ENCODE measurements around the gene PABPC1L.
A peak's percentile ranks its signal among the peaks of the same experiment; 100 is the strongest.
"Not testable (repeated sequence)": the region's sequence is repeated elsewhere in the genome, so short reads cannot be mapped to it uniquely, and the experiment has no call there.

The PABPC1L gene

GRCh38 chr20:44909872-44910689 lies at the start of gene PABPC1L:
Gene PABPC1L, plus strand, starts transcription at chr20:44910060. Its CDS starts 84 bp downstream, at chr20:44910144.
- peak; percentile 87 for DNase-seq (ENCODE audit: low spot score)

- DNase-seq (ENCODE audit: low spot score): peak; percentile 42
Observed at GRCh38 chr20:44861531-44862006, 48.3 kb upstream of the PABPC1L start.

- DNase-seq (ENCODE audit: low spot score): no peak
Observed at GRCh38 chr20:44862286-44862685, 47.6 kb upstream of the PABPC1L start.

GRCh38 chr20:44863365-44864084 lies 46.3 kb upstream of the PABPC1L start:
- DNase-seq (ENCODE audit: low spot score): not testable (repeated sequence)

- DNase-seq (ENCODE audit: low spot score): not testable (repeated sequence)
Observed at GRCh38 chr20:44864493-44864892, 45.4 kb upstream of the PABPC1L start.

GRCh38 chr20:44866703-44867335 lies 43.0 kb upstream of the PABPC1L start:
- no peak for DNase-seq (ENCODE audit: low spot score)

- no peak for DNase-seq (ENCODE audit: low spot score)
Observed at GRCh38 chr20:44869471-44869870, 40.4 kb upstream of the PABPC1L start.

GRCh38 chr20:44882360-44882759 lies 27.5 kb upstream of the PABPC1L start:
- not testable (repeated sequence) for DNase-seq (ENCODE audit: low spot score)

- no peak for DNase-seq (ENCODE audit: low spot score)
Observed at GRCh38 chr20:44883214-44883902, 26.5 kb upstream of the PABPC1L start.

GRCh38 chr20:44884907-44885391 lies 24.9 kb upstream of the PABPC1L start:
- no peak for DNase-seq (ENCODE audit: low spot score)

- DNase-seq (ENCODE audit: low spot score): peak; percentile 98
Observed at GRCh38 chr20:44885392-44886265, 24.2 kb upstream of the PABPC1L start, which contains the start of gene YWHAB. Gene YWHAB, plus strand, starts transcription at chr20:44885705. Its CDS starts 15,829 bp downstream, at chr20:44901534.

- DNase-seq (ENCODE audit: low spot score): no peak
Observed at GRCh38 chr20:44886266-44886651, 23.6 kb upstream of the PABPC1L start.

GRCh38 chr20:44886828-44887227 lies 23.0 kb upstream of the PABPC1L start:
- DNase-seq (ENCODE audit: low spot score): no peak

GRCh38 chr20:44887466-44887865 lies 22.4 kb upstream of the PABPC1L start:
- DNase-seq (ENCODE audit: low spot score): no peak

- DNase-seq (ENCODE audit: low spot score): peak; percentile 26
Observed at GRCh38 chr20:44888226-44889103, 21.4 kb upstream of the PABPC1L start.

GRCh38 chr20:44891826-44892225 lies 18.0 kb upstream of the PABPC1L start:
- DNase-seq (ENCODE audit: low spot score): no peak

GRCh38 chr20:44894959-44895358 lies 14.9 kb upstream of the PABPC1L start:
- DNase-seq (ENCODE audit: low spot score): no peak

- DNase-seq (ENCODE audit: low spot score): no peak
Observed at GRCh38 chr20:44896583-44896982, 13.3 kb upstream of the PABPC1L start.

GRCh38 chr20:44897133-44897532 lies 12.7 kb upstream of the PABPC1L start:
- no peak for DNase-seq (ENCODE audit: low spot score)
